NOMO-1 treated with DMSO at 0.1 percent for 48 hours (cell line): Measurements from ENCODE around the gene IMMT.

Source experiments
- DNase-seq: peaks from one replicate; lab custom pipeline; 2025; ENCODE audit not compliant: unreplicated experiment; lab: John Stamatoyannopoulos, UW

The IMMT gene

DNA sequence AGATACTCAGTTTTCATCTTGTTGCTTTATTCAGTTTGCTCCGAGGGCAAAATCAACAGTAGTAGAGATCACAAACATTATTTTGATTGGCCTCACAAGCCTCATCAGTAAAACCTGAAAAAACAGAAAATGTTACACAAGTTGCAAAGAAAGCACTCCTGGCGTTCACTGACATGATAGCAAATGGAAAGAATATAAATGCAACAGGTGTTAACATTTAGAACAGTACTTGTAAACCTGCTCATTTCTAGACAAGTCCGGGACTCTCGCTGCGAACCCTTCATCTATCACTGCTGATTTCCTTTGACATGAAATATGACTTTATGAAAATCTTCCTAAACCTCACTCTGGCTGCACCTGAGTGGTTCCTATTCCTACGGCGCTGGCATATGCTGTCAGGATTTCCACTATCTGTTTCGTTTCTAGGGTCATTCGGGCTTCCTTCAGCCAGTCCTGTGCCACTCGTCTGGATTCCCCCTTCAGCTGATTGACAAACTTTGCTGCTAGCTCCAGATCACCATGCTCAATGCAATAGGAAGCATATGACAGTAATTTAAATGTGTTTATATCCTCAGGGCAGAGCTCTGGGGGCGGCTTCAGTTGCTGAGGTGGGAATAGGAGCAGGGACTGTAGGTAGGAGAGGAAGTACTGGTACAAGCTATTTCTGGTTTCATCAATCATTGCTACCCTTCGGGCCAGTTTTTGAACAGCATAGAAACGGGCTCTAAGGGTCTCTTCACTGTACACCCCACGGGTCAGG is 51.2 kb downstream of the IMMT start:
- DNase-seq: no peak

- peak; percentile 14 for DNase-seq
Observed at GRCh38 chr2:86143307-86143706, 52.0 kb downstream of the IMMT start.

- DNase-seq: peak; percentile 45
Observed at GRCh38 chr2:86142436-86143257, 52.6 kb downstream of the IMMT start.

DNA sequence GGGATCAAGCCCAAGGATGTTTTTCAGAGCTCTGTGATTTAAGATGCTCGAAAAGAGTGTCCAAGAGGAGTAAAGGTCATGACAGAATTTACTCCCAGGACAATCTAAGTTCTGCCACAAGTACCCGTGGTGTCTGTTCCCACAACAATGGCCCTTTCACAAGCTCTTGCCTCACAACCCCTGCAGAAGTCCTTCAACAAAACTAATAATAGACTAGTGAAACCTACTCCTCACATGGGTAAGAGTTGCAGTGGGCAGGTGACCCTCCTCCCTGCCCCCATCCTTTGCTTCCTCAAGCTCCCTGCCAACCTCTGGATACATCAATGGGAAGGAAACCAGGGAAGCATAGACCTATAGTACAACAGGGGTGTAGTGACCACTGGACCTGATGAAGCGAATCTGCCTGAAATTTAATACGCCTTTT is 54.3 kb downstream of the IMMT start:
- peak; percentile 8 for DNase-seq

DNA sequence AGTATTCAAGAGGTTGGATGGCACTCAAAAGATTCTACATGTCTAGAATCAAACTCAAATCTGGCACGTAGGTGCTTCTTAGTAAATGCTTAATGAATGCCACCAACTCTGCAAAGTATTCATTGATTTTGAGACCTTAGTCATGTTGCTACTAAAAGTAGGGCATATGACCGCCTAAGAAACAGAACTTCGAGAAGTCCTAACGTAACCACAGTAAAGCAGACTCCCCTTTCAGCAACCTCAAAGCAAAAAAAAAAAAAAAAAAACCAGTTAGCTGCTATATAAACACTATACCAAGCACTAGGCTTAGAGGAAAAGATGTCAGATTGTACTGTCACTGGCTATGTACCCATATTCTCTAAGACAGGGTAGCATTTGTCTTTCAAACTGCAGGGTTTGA is 55.3 kb downstream of the IMMT start:
- DNase-seq: no peak

DNA sequence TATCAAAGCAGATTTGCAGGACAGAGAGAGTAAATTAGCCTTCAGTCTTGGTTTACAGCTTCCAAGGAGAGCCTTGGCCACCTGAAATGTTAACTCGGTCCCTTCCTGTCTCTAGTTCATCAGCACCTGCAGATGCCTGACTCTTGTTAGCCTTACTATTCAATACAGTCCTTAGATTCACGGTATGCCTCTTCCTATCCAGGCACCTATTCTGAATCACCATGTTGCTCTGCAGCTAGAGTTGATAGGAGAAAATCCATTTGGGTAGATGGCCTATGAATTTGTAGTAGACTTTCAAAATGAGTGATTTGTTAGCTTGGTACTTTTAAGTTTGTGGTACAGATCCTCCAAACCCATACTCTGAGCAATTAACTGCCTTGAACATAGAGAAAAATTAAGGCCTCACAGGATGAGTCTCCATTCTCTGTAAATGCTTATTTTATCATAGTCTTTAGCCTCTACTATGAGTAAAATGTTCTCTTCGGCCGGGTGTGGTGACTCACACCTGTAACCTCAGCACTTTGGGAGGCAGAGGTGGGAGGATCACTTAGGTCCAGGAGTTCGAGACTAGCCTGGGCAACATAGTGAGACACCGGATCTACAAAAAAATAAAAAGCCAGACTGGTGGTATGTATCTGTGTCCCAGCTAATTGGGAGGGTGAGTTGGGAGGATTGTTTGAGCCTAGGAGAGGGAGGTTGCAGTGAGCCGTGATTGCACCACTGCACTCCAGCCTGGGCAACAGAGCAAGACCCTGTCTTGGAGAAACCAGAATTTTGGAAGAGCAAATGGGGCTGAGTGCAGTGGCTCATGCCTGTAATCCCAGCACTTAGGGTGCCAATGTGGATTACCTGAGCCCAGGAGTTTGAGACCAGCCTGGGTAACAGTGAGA is 56.3 kb downstream of the IMMT start:
- DNase-seq: no peak

DNA sequence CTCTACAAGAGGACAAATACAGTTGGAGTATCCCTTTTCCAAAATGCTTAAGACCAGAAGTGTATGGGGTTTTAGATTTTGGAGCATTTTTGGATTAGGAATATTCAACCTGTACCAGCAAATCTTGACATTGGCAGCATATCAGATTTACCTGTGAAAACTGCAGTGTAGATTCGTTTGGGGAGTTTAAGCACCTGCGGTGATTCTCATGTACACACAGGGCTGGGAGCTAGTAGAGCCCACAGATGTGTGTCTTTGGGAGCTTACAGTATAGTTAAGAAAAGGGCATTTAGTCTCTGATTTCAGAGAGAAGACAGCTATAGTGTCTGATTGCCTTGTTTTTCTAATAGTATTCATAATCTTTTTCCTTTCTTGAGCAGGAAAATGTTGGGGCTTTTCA is 59.1 kb downstream of the IMMT start:
- no peak for DNase-seq

DNA sequence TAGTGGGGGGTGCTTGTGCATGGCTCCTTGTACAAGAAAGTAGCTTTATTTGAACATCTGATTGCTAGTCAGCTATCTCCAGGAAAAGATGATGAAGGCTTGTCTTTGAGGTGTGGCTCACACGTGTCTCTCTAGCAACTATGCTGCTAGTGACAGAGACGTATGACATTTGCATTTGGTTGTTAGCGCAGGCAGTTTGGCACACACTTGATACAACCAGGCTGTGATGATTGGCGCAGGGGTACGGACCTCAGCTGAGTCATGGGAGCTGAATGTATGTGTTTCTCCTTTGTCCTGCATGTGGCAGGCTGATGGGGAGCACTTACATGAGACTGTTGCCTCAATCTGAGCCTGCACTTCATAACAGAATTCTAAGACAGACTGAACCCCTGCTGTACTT is 59.6 kb downstream of the IMMT start:
- DNase-seq: no peak

GRCh38 chr2:86134709-86135108 is 60.6 kb downstream of the IMMT start:
- DNase-seq: no peak

GRCh38 chr2:86124683-86125082 is 70.6 kb downstream of the IMMT start:
- DNase-seq: no peak

- no peak for DNase-seq
Observed at GRCh38 chr2:86123328-86123925, 71.8 kb downstream of the IMMT start.

- DNase-seq: no peak
Observed at GRCh38 chr2:86118130-86118529, 77.1 kb downstream of the IMMT start.

DNA sequence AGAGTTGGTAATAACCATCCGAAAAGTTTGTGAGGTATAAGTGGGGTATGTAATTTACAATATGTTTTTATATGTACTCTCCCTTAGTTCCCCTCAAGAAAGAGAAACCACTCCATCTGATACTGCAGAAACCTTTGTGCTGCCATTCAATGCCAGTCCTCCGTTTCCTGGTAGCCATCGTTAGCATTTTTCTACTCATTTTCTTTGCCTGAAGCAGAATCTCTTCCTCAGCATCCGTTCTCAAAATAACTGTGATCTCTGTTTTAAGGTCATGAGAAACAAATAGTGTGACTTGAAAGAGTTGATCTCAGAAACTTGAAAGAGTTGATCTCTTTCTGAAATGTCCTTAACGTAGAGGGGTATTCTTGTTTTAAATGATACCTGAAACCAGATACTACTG is 88.2 kb downstream of the IMMT start:
- DNase-seq: no peak

DNA sequence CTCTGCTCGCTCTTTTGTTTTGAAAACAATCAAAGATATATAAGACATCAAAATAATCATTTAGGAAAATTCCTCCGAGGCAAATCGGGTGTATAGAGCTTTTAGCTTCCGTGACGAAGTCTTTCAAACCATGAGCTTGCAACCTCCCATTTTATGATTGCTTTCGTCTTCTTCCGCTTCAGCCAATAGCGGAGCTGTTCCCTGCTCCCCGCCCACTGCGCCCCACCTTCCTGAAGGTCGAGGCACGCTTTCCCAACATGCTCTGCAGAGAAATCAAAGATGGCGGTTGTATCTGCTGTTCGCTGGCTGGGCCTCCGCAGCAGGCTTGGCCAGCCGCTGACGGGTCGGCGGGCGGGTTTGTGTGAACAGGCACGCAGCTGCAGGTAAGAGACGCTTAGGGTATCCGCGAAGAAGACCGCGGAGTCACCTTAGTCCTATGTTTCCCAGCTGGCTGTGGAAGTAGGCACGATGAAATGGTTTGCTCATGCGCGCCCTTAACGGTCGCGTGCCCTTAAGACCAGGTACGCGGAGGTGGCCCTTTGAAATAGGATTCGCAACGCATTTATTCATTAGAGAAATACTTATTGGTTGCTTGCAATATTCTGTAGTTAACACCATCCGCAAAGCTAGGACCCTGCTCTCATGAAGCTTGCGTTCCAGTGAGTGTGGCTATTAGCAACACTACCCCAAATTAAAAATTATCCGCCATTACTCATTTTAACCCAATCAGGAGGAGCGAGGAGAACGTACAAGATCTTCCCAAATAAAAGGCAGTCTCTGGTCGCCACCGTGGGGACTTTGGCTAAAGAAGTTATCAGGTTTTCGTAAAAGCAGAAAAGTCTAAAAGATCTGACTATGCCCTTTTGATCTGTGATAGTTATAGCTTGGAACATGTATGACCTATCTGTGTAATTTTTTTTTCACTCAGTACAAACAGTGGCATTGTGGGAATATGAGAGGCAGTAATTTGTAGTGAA is 89.0 kb downstream of the IMMT start, which contains the start of gene PTCD3:
Gene PTCD3, plus strand, starts transcription at position 267 of the 977 bp plus-strand sequence. Its CDS starts 13 bp downstream, at position 280.
- DNase-seq: peak; percentile 97

- peak; percentile 91 for DNase-seq
Observed at GRCh38 chr2:86105252-86105968, 89.9 kb downstream of the IMMT start, which contains the start of gene POLR1A. Gene POLR1A (minus strand): TSS chr2:86105886. CDS start chr2:86105776, 110 bp downstream.

- DNase-seq: no peak
Observed at GRCh38 chr2:86102157-86102556, 93.1 kb downstream of the IMMT start.

GRCh38 chr2:86097913-86098312 is 97.3 kb downstream of the IMMT start:
- DNase-seq: no peak

DNA sequence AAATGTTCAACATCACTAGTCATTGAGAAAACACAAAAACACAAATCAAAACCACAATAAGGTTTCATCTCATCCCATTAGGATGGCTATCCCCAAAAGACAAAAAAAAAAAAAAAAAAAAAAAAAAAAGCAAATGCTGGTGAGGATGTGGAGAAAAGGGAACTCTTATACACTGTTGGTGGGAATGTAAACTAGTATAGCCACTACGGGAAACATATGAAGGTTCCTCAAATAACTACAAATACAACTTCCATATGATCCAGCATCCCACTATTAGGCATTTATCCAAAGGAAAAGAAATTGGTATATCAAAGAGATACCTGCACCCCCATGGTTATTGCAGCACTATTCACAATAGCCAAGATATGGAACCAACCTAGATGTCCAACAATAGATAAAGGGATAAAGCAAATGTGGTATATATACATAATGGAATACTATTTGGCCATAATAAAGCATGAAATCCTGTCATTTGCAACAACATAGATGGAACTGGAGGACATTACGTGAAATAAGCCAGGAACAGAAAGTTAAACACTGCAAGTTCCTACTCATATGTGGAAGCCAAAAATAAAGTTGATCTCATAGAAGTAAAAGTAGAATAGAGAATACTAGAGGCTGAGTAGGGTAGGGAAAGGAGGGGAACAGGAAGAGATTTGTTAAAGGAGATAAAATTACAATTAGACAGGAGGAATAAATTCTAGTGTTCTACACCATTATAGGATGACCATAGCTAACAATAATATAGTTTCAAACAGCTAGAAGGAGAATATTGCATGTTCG is 98.0 kb downstream of the IMMT start:
- DNase-seq: no peak
